Upper lobe of left lung (tissue), 6 donors: Measurements from ENCODE around the gene MEMO1. TPM values are rescaled to one million over a fixed set of nuclear protein-coding genes. Genes with fewer than 3 reads are reported as not detected.

Experiments used
- ATAC-seq, 2 donors: fragments of 200-7000 bp; cut with Tn5 transposase; one replicate each; pipeline ENCODE4 v1.9.1; 2022; ENCODE audit warnings: mild to moderate bottlenecking in 2 of 2, moderate library complexity in 2 of 2; ENCODE audit not compliant: low FRiP score in 2 of 2
- DNase-seq, 2 donors: peaks; one replicate each; pipeline ENCODE4 v3.0.0-alpha.2; 2019 to 2020
- H3K27ac ChIP-seq, 4 donors: fragments of 200-600 bp; sonication (generic); one replicate each; pipeline ENCODE4 v1.5.1; 2016 to 2019
- H3K27me3 ChIP-seq, 4 donors: fragments of 200-600 bp; sonication (generic); one replicate each; pipeline ENCODE4 v1.5.1; 2017 to 2019
- H3K36me3 ChIP-seq, 4 donors: fragments of 200-600 bp; sonication (generic); one replicate each; pipeline ENCODE4 v1.5.1; 2016 to 2019
- H3K4me1 ChIP-seq, 4 donors: fragments of 200-600 bp; sonication (generic); one replicate each; pipeline ENCODE4 v1.5.1; 2018 to 2019
- H3K4me3 ChIP-seq, 4 donors: fragments of 200-600 bp; sonication (generic); one replicate each; pipeline ENCODE4 v1.5.1; 2017 to 2019; ENCODE audit warnings: mild to moderate bottlenecking in 2 of 4, moderate library complexity in 1 of 4
- H3K9me3 ChIP-seq, 4 donors: fragments of 200-600 bp; sonication (generic); one replicate each; pipeline ENCODE4 v1.5.1; 2018 to 2019
- CTCF ChIP-seq, 6 experiments: fragments of 450-650 bp in 4 of 6; fragments of 200-600 bp in 2 of 6; sonication (generic) in 2 of 6; IDR thresholded peaks; one replicate each; pipeline ENCODE4 v1.5.1; 2016 to 2019; ENCODE audit warnings: antibody characterized with exemption in 6 of 6
- EP300 ChIP-seq, 4 donors: sonication (generic); formaldehyde crosslinking; IDR thresholded peaks; one replicate each; pipeline ENCODE4 v1.5.1; 2017; ENCODE audit warnings: antibody characterized with exemption in 4 of 4, control low read depth in 2 of 4
- POLR2A ChIP-seq, 4 donors: fragments of 450-650 bp; IDR thresholded peaks; one replicate each; pipeline ENCODE4 v1.5.1; 2016 to 2017; ENCODE audit warnings: antibody characterized with exemption in 4 of 4, mild to moderate bottlenecking in 2 of 4
- POLR2AphosphoS5 ChIP-seq, 2 donors: sonication (generic); formaldehyde crosslinking; IDR thresholded peaks; one replicate each; pipeline ENCODE4 v1.5.1; 2017; ENCODE audit warnings: antibody characterized with exemption in 2 of 2
- WGBS, 2 donors: methylation state at CpG; one replicate each; pipeline ENCODE4 v1.1.5; 2017 to 2018; 5-methylcytosine and 5-hydroxymethylcytosine counted together
- total RNA-seq, 6 donors: library from RNA; depleted of rRNA in 4 of 6; stranded (reverse); fragments of >200 nt in 4 of 6; gene quantifications; one replicate each; pipeline versions ENCODE4 v1.1.0 to v1.2.1, GENCODE V29; 2016 to 2021
- donor health status: DM: no; HTN: no; CAD: no; lungs with moderate emphysema.
- donor health status: DM: no; HTN: yes; CAD: no; lungs with severe emphysema.

MEMO1 gene
- total RNA-seq, 6 donors from 2014 or later: 12.7 to 32.3 (median 23.6) TPM

GRCh38 chr2:31896293-31896692, 114.5 kb downstream of the MEMO1 start:
- TF ChIP-seq EP300 (IDR thresholded peaks at IDR 0.05): no peak
- no peak for TF ChIP-seq POLR2AphosphoS5 (IDR thresholded peaks at IDR 0.05)
- H3K36me3 ChIP-seq: peaks cover 0 to 11% (median 0%) of the 10 kb centered on the region in 4 donors
- H3K4me3 ChIP-seq: no peak overlapping the region
- ATAC-seq: no peak
- H3K9me3 ChIP-seq: peaks cover 0 to 14% (median 0%) of the 10 kb centered on the region in 4 donors
- 95 to 100% methylated on average over 1 of the region's 1 CpG for WGBS, 2 donors
- no peaks in the 10 kb centered on the region for H3K4me1 ChIP-seq
- DNase-seq: no peak
- H3K27me3 ChIP-seq: no peaks in the 10 kb centered on the region
- no peak overlapping the region for H3K27ac ChIP-seq

- H3K27ac ChIP-seq: no peak overlapping the region
- H3K9me3 ChIP-seq: peaks cover 0 to 14% (median 0%) of the 10 kb centered on the region in 4 donors
These were observed 116.2 kb downstream of the MEMO1 start for GRCh38 chr2:31894656-31895055.

GRCh38 chr2:31893094-31893493, 117.7 kb downstream of the MEMO1 start:
- TF ChIP-seq CTCF (IDR thresholded peaks at IDR 0.05): no peak
- no peak for TF ChIP-seq EP300 (IDR thresholded peaks at IDR 0.05)
- TF ChIP-seq POLR2AphosphoS5 (IDR thresholded peaks at IDR 0.05): no peak
- TF ChIP-seq POLR2A (IDR thresholded peaks at IDR 0.05): no peak

More at GRCh38 chr2:31894656-31895055, 116.2 kb downstream of the MEMO1 start:
- Histone ChIP-seq H3K4me3 (no peak overlapping the region), H3K36me3 (peaks cover 0 to 12% (median 0%) of the 10 kb centered on the region in 4 donors), H3K4me1 (no peaks in the 10 kb centered on the region), H3K27me3 (no peaks in the 10 kb centered on the region)
- DNase-seq (no peak), ATAC-seq (no peak)
- WGBS, 2 donors: 100% methylated on average over 2 of the region's 2 CpGs
- no peak for TF ChIP-seq POLR2AphosphoS5 (IDR thresholded peaks at IDR 0.05)
- no peak for TF ChIP-seq POLR2A (IDR thresholded peaks at IDR 0.05)
- no peak for TF ChIP-seq CTCF (IDR thresholded peaks at IDR 0.05)
- no peak for TF ChIP-seq EP300 (IDR thresholded peaks at IDR 0.05)

GRCh38 chr2:31889044-31889443, 121.8 kb downstream of the MEMO1 start:
- H3K36me3 ChIP-seq: peaks cover 0 to 10% (median 0%) of the 10 kb centered on the region in 4 donors
- no peak overlapping the region for H3K27ac ChIP-seq
- no peak for TF ChIP-seq EP300 (IDR thresholded peaks at IDR 0.05)
- no peak for TF ChIP-seq POLR2AphosphoS5 (IDR thresholded peaks at IDR 0.05)
- TF ChIP-seq POLR2A (IDR thresholded peaks at IDR 0.05): no peak
- TF ChIP-seq CTCF (IDR thresholded peaks at IDR 0.05): no peak
- ATAC-seq: no peak
- no peaks in the 10 kb centered on the region for H3K4me1 ChIP-seq
- no peak for DNase-seq
- H3K27me3 ChIP-seq: no peaks in the 10 kb centered on the region
- H3K9me3 ChIP-seq: no peaks in the 10 kb centered on the region
- no peak overlapping the region for H3K4me3 ChIP-seq

More at GRCh38 chr2:31893094-31893493, 117.7 kb downstream of the MEMO1 start:
- no peaks in the 10 kb centered on the region for H3K4me1 ChIP-seq
- H3K4me3 ChIP-seq: no peak overlapping the region
- H3K36me3 ChIP-seq: peaks cover 0 to 10% (median 0%) of the 10 kb centered on the region in 4 donors
- no peak for DNase-seq
- ATAC-seq: no peak
- 73 to 88% methylated on average over 1 of the region's 1 CpG for WGBS, 2 donors
- peaks cover 0 to 9% (median 0%) of the 10 kb centered on the region in 4 donors for H3K9me3 ChIP-seq
- H3K27me3 ChIP-seq: no peaks in the 10 kb centered on the region
- H3K27ac ChIP-seq: no peak overlapping the region

- Histone ChIP-seq H3K27ac (no peak overlapping the region), H3K9me3 (no peaks in the 10 kb centered on the region), H3K4me3 (no peak overlapping the region), H3K36me3 (peaks cover 0 to 10% (median 0%) of the 10 kb centered on the region in 4 donors), H3K4me1 (no peaks in the 10 kb centered on the region), H3K27me3 (no peaks in the 10 kb centered on the region)
- DNase-seq (no peak), ATAC-seq (no peak)
- no peak for TF ChIP-seq POLR2AphosphoS5 (IDR thresholded peaks at IDR 0.05)
- TF ChIP-seq CTCF (IDR thresholded peaks at IDR 0.05): no peak
- no peak for TF ChIP-seq POLR2A (IDR thresholded peaks at IDR 0.05)
- WGBS, 2 donors: 72 to 92% methylated on average over 1 of the region's 1 CpG
These were observed 122.3 kb downstream of the MEMO1 start for GRCh38 chr2:31888550-31888949.
